ENCODE data around the gene BAG3. TPM values are rescaled to one million over a fixed set of nuclear protein-coding genes. Genes with fewer than 3 reads are reported as not detected.

BAG3 gene
- total and polyA plus RNA-seq, 2 experiments from 2014 or later: 20.0 to 88.2 TPM

DNA sequence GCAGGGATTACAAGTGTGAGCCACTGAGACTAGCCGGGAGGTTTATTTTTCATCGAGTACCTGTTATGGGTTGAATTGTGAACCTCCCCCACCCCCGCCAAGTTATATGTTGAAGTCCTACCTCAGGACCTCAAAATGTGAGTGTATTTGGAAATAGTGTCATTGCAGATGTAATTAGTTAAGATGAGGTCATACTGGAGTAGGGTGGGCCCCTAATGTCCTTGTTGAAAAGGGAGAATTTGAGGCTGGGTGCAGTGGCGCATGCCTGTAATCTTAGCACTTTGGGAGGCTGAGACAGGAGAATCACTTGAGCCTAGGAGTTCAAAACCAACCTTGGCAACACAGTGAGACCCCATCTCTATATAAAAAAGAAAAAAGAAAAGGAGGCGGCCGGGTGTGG is 10.8 kb upstream of the BAG3 start:
- WGBS, 2 experiments (ENCODE audit: low coverage in 1 of 2, low lambda C conversion rate in 2 of 2, missing lambda C conversion rate in 2 of 2): 85 to 94% methylated on average over 6 of the region's 6 CpGs
- in situ Hi-C loops (cut with MboI): no loop called here
- H3K9me3 ChIP-seq (ENCODE audit: low read depth): no peaks in the 10 kb centered on the region
- no peak overlapping the region for H3K4me3 ChIP-seq
- no peak overlapping the region for H3K27ac ChIP-seq
- H3K9me2 ChIP-seq (ENCODE audit: insufficient read depth): no peaks in the 10 kb centered on the region
- peaks cover 16% of the 10 kb centered on the region; the same call in 1 of the 2 replicates for H3F3A ChIP-seq (ENCODE audit: insufficient read depth)
- no peaks in the 10 kb centered on the region for H3K36me3 ChIP-seq (ENCODE audit: low read depth)
- H2AFZ ChIP-seq: no peak overlapping the region
- H3K4me2 ChIP-seq (ENCODE audit: unreplicated experiment): no peak overlapping the region
- DNase-seq: no peak
- H3K9ac ChIP-seq: no peak overlapping the region
- H3K27me3 ChIP-seq (replicated peaks; ENCODE audit: insufficient read depth): no peaks in the 10 kb centered on the region
- no peaks in the 10 kb centered on the region for H4K20me1 ChIP-seq (ENCODE audit: insufficient read depth)
- H3K79me2 ChIP-seq (ENCODE audit: insufficient read depth): no peaks in the 10 kb centered on the region
- peaks cover 9% of the 10 kb centered on the region; the same call in 1 of the 2 replicates for H3K4me1 ChIP-seq (ENCODE audit: insufficient read depth)
- TF ChIP-seq EZH2 (IDR thresholded peaks at IDR 0.05; ENCODE audit: insufficient read depth, poor library complexity, severe bottlenecking) (no peak), EZH2phosphoT487 (IDR thresholded peaks at IDR 0.05; ENCODE audit: insufficient read depth, low read depth) (no peak)

DNA sequence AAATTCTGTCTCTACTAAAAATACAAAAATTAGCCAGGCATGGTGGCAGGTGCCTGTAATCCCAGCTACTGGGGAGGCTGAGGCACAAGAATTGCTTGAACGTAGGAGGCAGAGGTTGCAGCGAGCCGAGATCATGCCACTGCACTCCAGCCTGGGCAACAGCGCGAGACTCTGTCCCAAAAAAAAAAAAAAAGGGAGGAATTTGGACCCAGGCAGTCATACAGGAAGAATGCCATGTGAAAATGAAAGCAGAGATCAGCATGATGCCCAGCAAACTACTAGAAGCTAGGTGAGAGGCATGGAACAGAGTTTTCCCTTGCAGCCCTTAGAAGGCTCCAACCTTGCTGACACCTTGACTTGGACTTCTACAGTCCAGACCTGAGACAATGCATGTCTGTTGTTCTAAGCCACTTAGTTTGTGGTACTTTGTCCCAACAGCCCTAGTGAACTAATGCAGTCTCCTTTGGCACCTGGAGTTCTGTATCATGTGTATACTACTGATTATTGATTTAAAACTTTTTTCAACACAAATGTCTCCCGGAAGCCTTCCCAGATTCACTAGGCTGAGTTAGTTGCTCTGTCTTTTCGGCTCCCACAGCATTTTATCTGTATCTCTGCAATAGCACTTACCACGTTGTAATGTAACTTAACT is 10.2 kb upstream of the BAG3 start:
- WGBS, 2 experiments (ENCODE audit: low coverage in 1 of 2, low lambda C conversion rate in 2 of 2, missing lambda C conversion rate in 2 of 2): 51 to 54% methylated on average over 8 of the region's 8 CpGs
- Histone ChIP-seq H3F3A (ENCODE audit: insufficient read depth) (peaks cover 16% of the 10 kb centered on the region; the same call in 1 of the 2 replicates), H3K9me2 (ENCODE audit: insufficient read depth) (no peaks in the 10 kb centered on the region), H3K36me3 (ENCODE audit: low read depth) (no peaks in the 10 kb centered on the region), H3K9ac (no peak overlapping the region), H3K4me3 (no peak overlapping the region), H3K79me2 (ENCODE audit: insufficient read depth) (no peaks in the 10 kb centered on the region), H2AFZ (no peak overlapping the region), H3K27me3 (replicated peaks; ENCODE audit: insufficient read depth) (no peaks in the 10 kb centered on the region), H3K4me1 (ENCODE audit: insufficient read depth) (peaks cover 9% of the 10 kb centered on the region; the same call in 1 of the 2 replicates), H3K27ac (no peak overlapping the region), H4K20me1 (ENCODE audit: insufficient read depth) (no peaks in the 10 kb centered on the region), H3K9me3 (ENCODE audit: low read depth) (no peaks in the 10 kb centered on the region), H3K4me2 (ENCODE audit: unreplicated experiment) (no peak overlapping the region)
- no peak for TF ChIP-seq EZH2 (IDR thresholded peaks at IDR 0.05; ENCODE audit: insufficient read depth, poor library complexity, severe bottlenecking)
- TF ChIP-seq EZH2phosphoT487 (IDR thresholded peaks at IDR 0.05; ENCODE audit: insufficient read depth, low read depth): no peak
- no peak for DNase-seq
- in situ Hi-C loops (cut with MboI): no loop called here

DNA sequence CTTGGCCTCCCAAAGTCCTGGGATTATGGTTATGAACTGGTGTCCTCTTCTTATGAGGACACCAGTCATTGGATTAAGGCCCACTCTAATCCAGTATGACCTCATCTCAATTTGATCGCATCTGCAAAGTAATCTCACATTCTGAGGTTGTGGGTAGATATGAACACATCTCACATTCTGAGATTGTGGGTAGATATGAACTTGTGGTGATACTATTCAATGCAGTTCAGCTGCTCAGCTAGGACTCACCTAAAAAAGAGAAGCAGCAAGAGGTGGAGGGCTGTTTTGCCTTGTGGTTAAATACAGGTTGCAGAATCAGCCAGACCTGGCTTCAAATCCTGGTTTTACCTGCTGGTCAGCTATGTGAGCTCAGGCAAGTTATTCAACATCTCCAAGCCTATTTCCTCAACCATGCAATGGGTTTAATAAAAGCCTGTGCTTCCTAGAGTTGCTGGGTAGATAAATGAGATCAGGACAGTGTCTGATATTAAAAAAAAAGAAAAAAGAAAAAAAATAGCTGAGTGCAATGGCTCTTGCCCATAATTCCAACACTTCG is 8.5 kb upstream of the BAG3 start:
- no peaks in the 10 kb centered on the region for H4K20me1 ChIP-seq (ENCODE audit: insufficient read depth)
- H3K9me3 ChIP-seq (ENCODE audit: low read depth): no peaks in the 10 kb centered on the region
- H3K27ac ChIP-seq: no peak overlapping the region
- 79 to 95% methylated on average over 2 of the region's 2 CpGs for WGBS, 2 experiments (ENCODE audit: low coverage in 1 of 2, low lambda C conversion rate in 2 of 2, missing lambda C conversion rate in 2 of 2)
- no peak overlapping the region for H2AFZ ChIP-seq
- in situ Hi-C loops (cut with MboI): no loop called here
- no peaks in the 10 kb centered on the region for H3K9me2 ChIP-seq (ENCODE audit: insufficient read depth)
- H3K4me3 ChIP-seq: no peak overlapping the region
- no peaks in the 10 kb centered on the region for H3K36me3 ChIP-seq (ENCODE audit: low read depth)
- peaks cover 9% of the 10 kb centered on the region; the same call in 1 of the 2 replicates for H3K4me1 ChIP-seq (ENCODE audit: insufficient read depth)
- no peak for DNase-seq
- no peaks in the 10 kb centered on the region for H3K27me3 ChIP-seq (replicated peaks; ENCODE audit: insufficient read depth)
- no peak for TF ChIP-seq EZH2 (IDR thresholded peaks at IDR 0.05; ENCODE audit: insufficient read depth, poor library complexity, severe bottlenecking)
- TF ChIP-seq EZH2phosphoT487 (IDR thresholded peaks at IDR 0.05; ENCODE audit: insufficient read depth, low read depth): no peak
- no peak overlapping the region for H3K9ac ChIP-seq
- peaks cover 16% of the 10 kb centered on the region; the same call in 1 of the 2 replicates for H3F3A ChIP-seq (ENCODE audit: insufficient read depth)
- H3K4me2 ChIP-seq (ENCODE audit: unreplicated experiment): no peak overlapping the region
- no peaks in the 10 kb centered on the region for H3K79me2 ChIP-seq (ENCODE audit: insufficient read depth)

DNA sequence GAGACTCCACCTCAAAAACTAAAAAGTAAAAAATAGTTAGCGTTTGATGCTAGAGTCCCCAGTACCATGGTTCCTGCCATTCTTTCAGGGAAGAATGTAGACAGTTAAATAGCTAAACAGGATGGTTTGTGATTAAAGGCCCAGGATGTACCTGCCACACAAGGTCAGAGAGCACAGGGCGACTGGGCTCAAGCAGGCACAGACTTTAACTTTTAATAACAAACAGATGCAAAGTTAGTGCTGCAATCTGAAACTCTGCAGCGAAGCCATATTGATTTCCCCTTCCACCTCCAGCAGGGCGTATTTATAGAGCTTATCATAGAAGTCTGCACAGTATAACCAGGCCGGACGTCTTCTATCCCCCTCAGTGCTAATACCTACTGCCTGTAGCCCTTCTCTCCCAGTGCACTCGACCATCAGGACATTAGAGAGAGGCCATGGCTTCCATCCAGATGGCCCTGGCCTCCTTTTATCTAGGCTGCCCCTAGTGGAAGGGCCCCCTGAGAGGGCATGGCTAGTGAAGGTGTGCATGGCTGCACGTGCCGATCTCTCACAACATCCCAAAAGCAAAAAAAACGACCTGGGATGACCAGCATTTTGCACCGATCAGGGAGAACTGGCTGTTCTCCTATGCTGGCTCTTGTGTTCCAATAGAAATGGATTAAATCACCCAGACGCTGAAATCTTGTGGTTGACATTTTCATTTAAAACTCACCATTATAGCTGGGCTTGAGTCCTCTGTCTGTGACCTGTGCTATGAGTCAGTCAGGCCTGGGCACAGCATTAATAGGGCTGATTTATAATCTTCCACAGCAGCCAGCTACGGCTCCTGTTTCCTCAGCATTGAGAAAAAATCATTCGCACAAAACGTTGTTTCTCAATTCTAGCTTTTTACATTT is 7.6 kb upstream of the BAG3 start:
- H3K4me2 ChIP-seq (ENCODE audit: unreplicated experiment): peak overlapping the region; percentile 68
- 44 to 50% methylated on average over 15 of the region's 15 CpGs for WGBS, 2 experiments (ENCODE audit: low coverage in 1 of 2, low lambda C conversion rate in 2 of 2, missing lambda C conversion rate in 2 of 2)

More for the DNA sequence above, 7.6 kb upstream of the BAG3 start:
- no peaks in the 10 kb centered on the region for H3K79me2 ChIP-seq (ENCODE audit: insufficient read depth)
- H2AFZ ChIP-seq: peak overlapping the region; percentile 41; the same call in 1 of the 2 replicates
- H4K20me1 ChIP-seq (ENCODE audit: insufficient read depth): no peaks in the 10 kb centered on the region
- H3K27ac ChIP-seq: peak overlapping the region; percentile 69
- peaks cover 9% of the 10 kb centered on the region; the same call in 1 of the 2 replicates for H3K4me1 ChIP-seq (ENCODE audit: insufficient read depth)
- DNase-seq: peak; percentile 77
- 0 out of 2 replicates have a peak, but pooled peaks have one; percentile 42 for TF ChIP-seq EZH2phosphoT487 (IDR thresholded peaks at IDR 0.05; ENCODE audit: insufficient read depth, low read depth)
- TF ChIP-seq EZH2 (IDR thresholded peaks at IDR 0.05; ENCODE audit: insufficient read depth, poor library complexity, severe bottlenecking): no peak
- H3K9ac ChIP-seq: peak overlapping the region; percentile 31; the same call in 1 of the 2 replicates
- no peaks in the 10 kb centered on the region for H3K9me2 ChIP-seq (ENCODE audit: insufficient read depth)
- H3K36me3 ChIP-seq (ENCODE audit: low read depth): no peaks in the 10 kb centered on the region
- peaks cover 16% of the 10 kb centered on the region; the same call in 1 of the 2 replicates for H3F3A ChIP-seq (ENCODE audit: insufficient read depth)
- peak overlapping the region; percentile 34 for H3K4me3 ChIP-seq
- in situ Hi-C loops (cut with MboI): no loop called here
- no peaks in the 10 kb centered on the region for H3K9me3 ChIP-seq (ENCODE audit: low read depth)
- no peaks in the 10 kb centered on the region for H3K27me3 ChIP-seq (replicated peaks; ENCODE audit: insufficient read depth)
